Adipocyte (in vitro differentiated cells): ENCODE measurements around the gene PRDM16.

Experiments used
- DNase-seq: peaks from one replicate; pipeline ENCODE4 v3.0.0-alpha.2; 2015; ENCODE audit warnings: low read depth
- H3K27me3 ChIP-seq: replicated peaks from 2 replicates; pipeline ENCODE4 v1.7.0; 2013; ENCODE audit warnings: mild to moderate bottlenecking, low read length, moderate library complexity; ENCODE audit not compliant: control insufficient read depth, insufficient read depth
- H3K36me3 ChIP-seq: 2 replicates; pipeline ENCODE4 v1.7.0; 2013; ENCODE audit warnings: low read length, mild to moderate bottlenecking, moderate library complexity; ENCODE audit not compliant: control insufficient read depth, insufficient read depth, severe bottlenecking
- H3K4me1 ChIP-seq: 2 replicates; pipeline ENCODE4 v1.7.0; 2013; ENCODE audit warnings: mild to moderate bottlenecking, low read length, moderate library complexity; ENCODE audit not compliant: control insufficient read depth, insufficient read depth
- H3K4me3 ChIP-seq: 2 replicates; pipeline ENCODE4 v1.7.0; 2013; ENCODE audit warnings: mild to moderate bottlenecking, low read length, moderate library complexity
- H3K9ac ChIP-seq: 2 replicates; pipeline ENCODE4 v1.7.0; 2013; ENCODE audit warnings: mild to moderate bottlenecking, low read length, moderate library complexity
- H3K9me3 ChIP-seq: 2 replicates; pipeline ENCODE4 v1.7.0; 2013; ENCODE audit warnings: mild to moderate bottlenecking, low read length, moderate library complexity; ENCODE audit not compliant: control insufficient read depth

The PRDM16 gene

DNA sequence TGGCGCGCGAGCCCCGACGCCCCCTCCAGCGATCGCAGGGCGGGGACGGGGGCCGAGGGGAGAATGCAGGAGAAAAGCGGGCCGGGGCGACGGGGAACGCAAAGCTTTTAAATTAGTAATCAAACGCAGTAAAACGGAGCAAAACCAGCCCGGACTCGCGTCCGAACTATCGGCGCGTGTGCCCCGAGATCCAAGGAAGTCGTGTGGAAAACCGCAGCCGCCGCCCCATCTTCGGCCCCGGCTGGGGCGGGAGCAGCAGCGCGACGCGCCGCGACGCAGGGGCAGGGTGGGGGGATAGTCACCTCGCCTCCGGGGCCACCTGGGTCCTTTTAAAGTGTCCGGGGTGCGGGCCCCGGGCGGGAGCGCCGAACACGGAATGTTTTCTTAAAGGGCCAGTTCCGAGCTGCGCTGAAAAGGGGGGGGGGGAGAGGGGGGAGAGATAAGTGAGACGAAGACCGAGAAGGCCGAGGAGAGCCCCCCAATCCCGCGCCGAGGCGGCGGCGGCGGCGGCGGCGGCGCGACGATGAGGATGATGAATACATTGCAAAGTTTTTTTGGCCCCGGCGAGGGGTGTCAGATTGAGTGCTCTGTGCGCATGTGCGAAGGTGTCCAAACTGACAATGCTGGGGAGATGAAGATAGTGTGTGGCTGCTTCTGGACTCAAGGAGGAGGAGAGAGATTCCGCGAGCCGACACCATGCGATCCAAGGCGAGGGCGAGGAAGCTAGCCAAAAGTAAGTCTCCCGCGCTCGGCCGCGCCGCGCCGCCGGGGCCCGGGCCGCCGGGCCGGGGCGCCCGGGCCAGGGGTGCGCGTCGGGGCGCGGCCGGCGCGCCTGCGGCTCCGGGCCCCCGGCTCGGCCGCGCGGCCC is at the start of gene PRDM16:
Gene PRDM16 (plus strand): TSS at position 640 of the 868 bp plus-strand sequence. CDS start 57 bp downstream, at position 697.
- no peaks in the 10 kb centered on the region for H3K9me3 ChIP-seq
- H3K27me3 ChIP-seq, result peaks cover 45% of the 10 kb centered on the region
- H3K4me3 ChIP-seq, result peak within 1 kb of the TSS; percentile 79
- peak; percentile 82 for DNase-seq
- H3K4me1 ChIP-seq, result no peaks in the 10 kb centered on the region
- H3K36me3 ChIP-seq, result no peaks in the 10 kb centered on the region
- peak within 1 kb of the TSS; percentile 82 for H3K9ac ChIP-seq

DNA sequence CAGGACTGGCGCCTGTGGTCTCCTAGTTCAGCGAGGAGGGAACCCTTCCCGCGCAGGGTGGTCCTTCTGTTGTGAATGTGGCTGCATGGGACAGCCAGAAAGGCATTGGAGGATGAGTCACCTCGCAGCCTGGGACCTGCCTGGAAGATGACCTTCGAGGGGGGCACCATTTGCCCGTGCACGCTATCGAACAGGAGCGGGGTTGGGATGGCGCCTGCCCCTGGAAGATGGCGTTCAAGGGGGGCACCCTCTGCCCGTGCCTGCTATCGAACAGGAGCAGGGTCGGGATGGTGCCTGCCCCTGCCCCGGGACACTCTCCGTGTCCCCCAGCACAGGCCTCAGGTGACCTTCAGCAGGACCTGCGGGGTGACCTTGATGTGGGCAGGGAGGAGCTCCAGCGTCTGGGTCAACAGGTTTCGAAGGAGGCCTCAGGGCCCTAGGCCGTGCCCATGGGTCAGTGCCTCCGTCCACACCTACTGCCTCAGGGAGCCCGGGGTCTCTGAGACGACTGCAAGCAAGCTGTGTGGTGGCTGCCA is 49.4 kb upstream of the PRDM16 start:
- no peaks in the 10 kb centered on the region for H3K9me3 ChIP-seq
- H3K27me3 ChIP-seq, result peaks cover 27% of the 10 kb centered on the region
- no peaks in the 10 kb centered on the region for H3K36me3 ChIP-seq
- no peaks in the 10 kb centered on the region for H3K4me1 ChIP-seq
- H3K9ac ChIP-seq, result no peak overlapping the region
- DNase-seq, result no peak
- H3K4me3 ChIP-seq, result no peak overlapping the region

- Histone ChIP-seq H3K4me1 (no peaks in the 10 kb centered on the region), H3K36me3 (no peaks in the 10 kb centered on the region), H3K4me3 (no peak overlapping the region), H3K9me3 (no peaks in the 10 kb centered on the region), H3K9ac (no peak overlapping the region), H3K27me3 (peaks cover 19% of the 10 kb centered on the region)
- DNase-seq, result no peak
Observed at GRCh38 chr1:3020263-3020909, 48.6 kb upstream of the PRDM16 start.

DNA sequence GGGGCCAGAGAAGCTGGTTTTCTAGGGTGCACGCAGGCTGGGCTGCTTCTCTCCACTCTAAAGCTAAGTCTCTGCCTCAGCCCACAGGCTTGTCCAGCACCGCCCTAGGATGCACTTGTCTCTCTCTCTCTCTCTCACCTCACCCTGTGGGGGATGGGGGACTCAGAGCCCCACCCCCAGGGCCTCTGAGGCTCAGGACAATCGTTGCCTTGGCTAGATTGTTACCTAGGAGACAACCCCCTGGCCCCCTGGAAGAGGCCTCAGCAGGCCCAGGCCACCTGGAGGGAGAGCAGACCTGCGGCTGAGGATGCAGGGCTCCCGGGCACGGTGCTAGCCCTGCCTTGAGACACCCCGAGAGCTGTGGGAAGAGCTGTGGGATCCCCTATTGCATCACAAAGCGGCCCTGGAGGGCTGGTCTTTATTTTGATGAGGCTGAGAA is 47.8 kb upstream of the PRDM16 start, which contains the start of gene ACTRT2:
Gene ACTRT2 (plus strand): TSS at position 235 of the 439 bp plus-strand sequence. CDS start 220 bp downstream, outside the sequence.
- DNase-seq, result no peak
- H3K9ac ChIP-seq, result no peak within 1 kb of the TSS
- no peak within 1 kb of the TSS for H3K4me3 ChIP-seq
- no peaks in the 10 kb centered on the region for H3K36me3 ChIP-seq
- H3K4me1 ChIP-seq, result no peaks in the 10 kb centered on the region
- H3K9me3 ChIP-seq, result no peaks in the 10 kb centered on the region
- peaks cover 11% of the 10 kb centered on the region for H3K27me3 ChIP-seq

GRCh38 chr1:3021801-3022401 is 47.1 kb upstream of the PRDM16 start:
- H3K9ac ChIP-seq, result no peak overlapping the region

DNA sequence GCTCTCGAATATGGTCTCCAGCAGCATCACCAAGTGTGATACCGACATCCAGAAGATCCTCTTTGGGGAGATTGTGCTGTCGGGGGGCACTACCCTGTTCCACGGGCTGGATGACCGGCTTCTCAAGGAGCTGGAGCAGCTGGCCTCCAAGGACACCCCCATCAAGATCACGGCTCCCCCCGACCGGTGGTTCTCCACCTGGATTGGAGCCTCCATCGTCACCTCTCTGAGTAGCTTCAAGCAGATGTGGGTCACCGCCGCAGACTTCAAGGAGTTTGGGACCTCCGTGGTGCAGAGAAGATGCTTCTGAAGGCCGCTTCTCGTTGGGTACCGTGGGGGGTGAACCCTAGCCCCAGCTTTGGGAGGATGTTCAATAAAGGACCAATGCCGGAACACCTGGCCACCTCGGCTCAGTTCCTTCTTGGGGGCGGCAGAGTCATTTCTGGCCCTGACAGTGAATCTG is 46.5 kb upstream of the PRDM16 start:
- no peak overlapping the region for H3K4me3 ChIP-seq
- no peak overlapping the region for H3K9ac ChIP-seq
- no peak for DNase-seq
- peaks cover 20% of the 10 kb centered on the region for H3K27me3 ChIP-seq
- H3K36me3 ChIP-seq, result no peaks in the 10 kb centered on the region
- no peaks in the 10 kb centered on the region for H3K4me1 ChIP-seq
- H3K9me3 ChIP-seq, result no peaks in the 10 kb centered on the region

More at GRCh38 chr1:3021801-3022401, 47.1 kb upstream of the PRDM16 start:
- Histone ChIP-seq H3K4me3 (no peak overlapping the region), H3K4me1 (no peaks in the 10 kb centered on the region), H3K36me3 (no peaks in the 10 kb centered on the region), H3K27me3 (peaks cover 15% of the 10 kb centered on the region), H3K9me3 (no peaks in the 10 kb centered on the region)
- DNase-seq, result no peak

GRCh38 chr1:3022976-3023375 is 46.0 kb upstream of the PRDM16 start:
- Histone ChIP-seq H3K9me3 (no peaks in the 10 kb centered on the region), H3K4me1 (no peaks in the 10 kb centered on the region), H3K36me3 (no peaks in the 10 kb centered on the region), H3K4me3 (no peak overlapping the region), H3K9ac (no peak overlapping the region), H3K27me3 (peaks cover 20% of the 10 kb centered on the region)
- DNase-seq, result no peak

- Histone ChIP-seq H3K36me3 (no peaks in the 10 kb centered on the region), H3K9ac (no peak overlapping the region), H3K27me3 (peaks cover 25% of the 10 kb centered on the region), H3K4me1 (no peaks in the 10 kb centered on the region), H3K4me3 (no peak overlapping the region), H3K9me3 (no peaks in the 10 kb centered on the region)
- no peak for DNase-seq
Observed at GRCh38 chr1:3024019-3024418, 45.0 kb upstream of the PRDM16 start.

DNA sequence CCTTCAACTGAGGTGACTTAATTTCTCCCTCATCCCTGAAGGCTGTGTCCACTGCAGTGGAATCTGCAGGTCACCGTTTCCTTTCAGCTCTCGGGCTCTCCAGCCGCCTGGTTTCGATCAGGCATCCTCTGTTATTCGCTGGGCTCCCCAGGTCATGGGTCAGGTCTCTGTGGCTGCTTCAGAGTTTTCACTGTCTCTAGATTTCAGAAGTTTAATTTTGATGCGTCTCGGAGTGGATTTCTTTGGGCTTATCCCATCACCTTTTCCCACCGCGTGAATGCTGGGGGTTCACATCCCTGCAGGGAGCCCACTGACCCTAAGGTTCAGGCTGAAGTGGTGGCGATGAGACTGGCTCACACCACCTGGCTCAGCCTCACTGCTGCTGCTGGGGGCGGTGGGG is 44.4 kb upstream of the PRDM16 start:
- H3K4me1 ChIP-seq, result no peaks in the 10 kb centered on the region
- H3K4me3 ChIP-seq, result no peak overlapping the region
- no peaks in the 10 kb centered on the region for H3K36me3 ChIP-seq
- peaks cover 25% of the 10 kb centered on the region for H3K27me3 ChIP-seq
- no peak for DNase-seq
- no peak overlapping the region for H3K9ac ChIP-seq
- H3K9me3 ChIP-seq, result no peaks in the 10 kb centered on the region

GRCh38 chr1:3026124-3026523 is 42.9 kb upstream of the PRDM16 start:
- no peaks in the 10 kb centered on the region for H3K36me3 ChIP-seq

More at GRCh38 chr1:3026124-3026523, 42.9 kb upstream of the PRDM16 start:
- Histone ChIP-seq H3K4me1 (no peaks in the 10 kb centered on the region), H3K9me3 (no peaks in the 10 kb centered on the region), H3K27me3 (peaks cover 38% of the 10 kb centered on the region), H3K9ac (no peak overlapping the region), H3K4me3 (no peak overlapping the region)
- no peak for DNase-seq
